Measurements from ENCODE around the gene RBMX. TPM values are rescaled to one million over a fixed set of nuclear protein-coding genes. Genes with fewer than 3 reads are reported as not detected.
A peak's percentile ranks its signal among the peaks of the same experiment; 100 is the strongest.
"Not testable (repeated sequence)": the region's sequence is repeated elsewhere in the genome, so short reads cannot be mapped to it uniquely, and the experiment has no call there.

The RBMX gene
- total RNA-seq: 100 to 1,000 TPM; 278 to 280 TPM

DNA sequence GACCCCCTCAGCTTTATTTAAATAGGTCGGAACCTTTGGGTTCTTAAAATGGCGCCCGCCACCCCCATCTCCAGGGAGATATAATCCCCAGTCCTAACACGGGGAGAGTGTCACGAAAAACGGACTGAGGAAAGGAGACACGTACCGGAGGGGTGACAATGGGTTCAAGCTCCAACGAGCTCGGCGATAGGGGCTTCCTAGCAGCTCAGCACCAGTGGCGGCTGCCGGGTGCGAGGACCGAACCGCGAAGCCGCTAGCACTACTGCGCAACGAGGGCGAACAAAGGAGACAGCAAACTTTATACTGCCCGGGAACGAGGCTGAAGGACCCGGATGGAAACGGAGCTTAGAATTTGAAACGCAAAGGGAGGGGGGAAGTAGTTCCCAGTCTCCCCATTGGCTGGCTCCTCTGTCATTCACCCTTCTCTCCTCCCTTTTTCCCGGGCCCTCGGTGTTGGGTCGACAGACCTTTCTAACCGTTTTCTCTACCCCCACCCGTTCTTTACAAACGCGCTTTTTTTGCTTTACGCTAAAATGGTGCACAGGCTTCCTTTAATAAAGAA lies at the start of gene RBMX:
RBMX (minus strand) TSS at position 274 of the 562 bp plus-strand sequence. CDS start 1,298 bp downstream, outside the sequence.
- peaks cover 30% of the 10 kb centered on the region for H3K36me3 Mint-ChIP-seq (ENCODE audit: low read depth)

GRCh38 chrX:136921438-136921837 lies 40.9 kb upstream of the RBMX start:
- H3K4me1 Mint-ChIP-seq (ENCODE audit: low read depth); H3K27me3 Mint-ChIP-seq (ENCODE audit: low read depth); intact Hi-C loops (cut with micrococcal nuclease); DNase-seq; H3K36me3 Mint-ChIP-seq (ENCODE audit: low read depth); H3K27ac Mint-ChIP-seq; H3K4me3 Mint-ChIP-seq; H3K9me3 Mint-ChIP-seq: not testable (repeated sequence)
- CTCF ChIA-PET: interaction anchor here (0.9 kb wide), 1 partner anchor 226 kb away, joined by 3 read pairs; no protein-coding TSS in a partner anchor

More for the DNA sequence above, at the start of gene RBMX:
- intact Hi-C loops (cut with micrococcal nuclease): loop anchor here (1.0 kb wide), 5 partner anchors 29 to 383 kb away; partner anchors contain the start of gene HTATSF1
- peak; percentile 94 for DNase-seq
- H3K27ac Mint-ChIP-seq: peak within 1 kb of the TSS; percentile 98
- CTCF ChIA-PET: no interaction called here
- H3K4me1 Mint-ChIP-seq (ENCODE audit: low read depth): peaks cover 24% of the 10 kb centered on the region
- H3K4me3 Mint-ChIP-seq: peak within 1 kb of the TSS; percentile 97
- no peaks in the 10 kb centered on the region for H3K27me3 Mint-ChIP-seq (ENCODE audit: low read depth)
- H3K9me3 Mint-ChIP-seq: no peaks in the 10 kb centered on the region

DNA sequence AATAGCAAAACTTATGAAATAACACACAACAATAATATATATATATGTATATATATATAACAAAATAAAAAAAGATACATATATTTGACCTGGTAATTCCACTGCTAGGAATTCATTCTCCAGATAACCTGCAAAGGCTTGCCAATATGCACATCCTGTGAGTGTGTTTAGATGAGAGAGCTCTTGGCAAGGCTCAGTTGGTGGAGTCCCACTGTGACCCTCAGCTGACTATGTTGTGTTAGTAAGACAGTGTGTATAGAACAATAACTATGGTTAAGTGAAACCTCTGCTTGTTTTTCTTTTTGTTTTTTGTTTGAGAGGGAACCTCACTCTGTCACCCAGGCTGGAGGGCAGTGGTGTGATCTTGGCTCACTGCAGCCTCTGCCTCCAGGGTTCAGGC lies 39.5 kb upstream of the RBMX start:
- CTCF ChIA-PET: no interaction called here
- Mint-ChIP-seq H3K27ac (no peak overlapping the region), H3K27me3 (ENCODE audit: low read depth) (no peaks in the 10 kb centered on the region), H3K4me1 (ENCODE audit: low read depth) (peaks cover 2% of the 10 kb centered on the region), H3K36me3 (ENCODE audit: low read depth) (peaks cover 10% of the 10 kb centered on the region), H3K4me3 (no peak overlapping the region), H3K9me3 (no peaks in the 10 kb centered on the region)
- intact Hi-C loops (cut with micrococcal nuclease): no loop called here
- no peak for DNase-seq

- CTCF ChIA-PET: interaction anchor here (0.6 kb wide), 1 partner anchor 45 kb away, joined by 4 read pairs; no protein-coding TSS in a partner anchor
- no peaks in the 10 kb centered on the region for H3K27me3 Mint-ChIP-seq (ENCODE audit: low read depth)
- no peak overlapping the region for H3K4me3 Mint-ChIP-seq
- intact Hi-C loops (cut with micrococcal nuclease): loop anchor here (10.0 kb wide), 1 partner anchor 942 kb away; the partner anchor contains the start of gene MMGT1
- no peaks in the 10 kb centered on the region for H3K9me3 Mint-ChIP-seq
- DNase-seq: no peak
- H3K36me3 Mint-ChIP-seq (ENCODE audit: low read depth): peaks cover 3% of the 10 kb centered on the region
- H3K27ac Mint-ChIP-seq: no peak overlapping the region
- H3K4me1 Mint-ChIP-seq (ENCODE audit: low read depth): peaks cover 2% of the 10 kb centered on the region
Observed at GRCh38 chrX:136916827-136917226, 36.3 kb upstream of the RBMX start.

GRCh38 chrX:136911661-136912060 lies 31.1 kb upstream of the RBMX start:
- CTCF ChIA-PET: interaction anchor here (0.8 kb wide), 1 partner anchor 13 kb away, joined by 3 read pairs; no protein-coding TSS in a partner anchor
- not testable (repeated sequence) for H3K9me3 Mint-ChIP-seq; H3K4me3 Mint-ChIP-seq; H3K27ac Mint-ChIP-seq; DNase-seq; H3K27me3 Mint-ChIP-seq (ENCODE audit: low read depth); H3K36me3 Mint-ChIP-seq (ENCODE audit: low read depth)
- intact Hi-C loops (cut with micrococcal nuclease): loop anchor here (5.0 to 10.0 kb wide), 2 partner anchors 44 to 937 kb away; partner anchors contain the start of gene MMGT1
- peaks cover 15% of the 10 kb centered on the region for H3K4me1 Mint-ChIP-seq (ENCODE audit: low read depth)

DNA sequence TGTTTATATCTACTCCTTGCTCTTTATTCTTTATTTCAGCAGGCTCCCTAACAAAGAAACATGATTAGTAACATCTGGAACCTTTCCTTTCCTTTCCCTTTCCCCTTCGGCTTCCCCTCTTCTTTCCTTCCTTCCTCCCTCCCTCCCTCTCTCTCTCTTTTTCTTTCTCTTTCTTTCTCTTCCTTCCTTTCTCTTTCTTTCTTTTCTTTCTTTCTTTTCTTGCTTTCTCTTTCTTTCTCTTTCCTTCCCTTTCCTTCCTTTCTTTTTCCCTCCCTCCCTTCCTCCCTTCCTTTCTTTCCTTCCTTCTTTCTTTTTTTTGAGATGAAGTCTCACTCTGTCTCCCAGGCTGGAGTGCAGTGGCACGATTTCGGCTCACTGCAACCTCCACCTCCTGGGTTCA lies 30.7 kb upstream of the RBMX start:
- intact Hi-C loops (cut with micrococcal nuclease): loop anchor here (5.0 to 10.0 kb wide), 2 partner anchors 44 to 936 kb away; partner anchors contain the start of gene MMGT1
- no peak overlapping the region for H3K4me3 Mint-ChIP-seq
- no peak for DNase-seq
- no peak overlapping the region for H3K27ac Mint-ChIP-seq
- H3K36me3 Mint-ChIP-seq (ENCODE audit: low read depth): peaks cover 3% of the 10 kb centered on the region
- H3K27me3 Mint-ChIP-seq (ENCODE audit: low read depth): no peaks in the 10 kb centered on the region
- H3K9me3 Mint-ChIP-seq: no peaks in the 10 kb centered on the region
- CTCF ChIA-PET: interaction anchor here (0.6 kb wide), 1 partner anchor 133 kb away, joined by 3 read pairs; no protein-coding TSS in a partner anchor
- H3K4me1 Mint-ChIP-seq (ENCODE audit: low read depth): peaks cover 15% of the 10 kb centered on the region

DNA sequence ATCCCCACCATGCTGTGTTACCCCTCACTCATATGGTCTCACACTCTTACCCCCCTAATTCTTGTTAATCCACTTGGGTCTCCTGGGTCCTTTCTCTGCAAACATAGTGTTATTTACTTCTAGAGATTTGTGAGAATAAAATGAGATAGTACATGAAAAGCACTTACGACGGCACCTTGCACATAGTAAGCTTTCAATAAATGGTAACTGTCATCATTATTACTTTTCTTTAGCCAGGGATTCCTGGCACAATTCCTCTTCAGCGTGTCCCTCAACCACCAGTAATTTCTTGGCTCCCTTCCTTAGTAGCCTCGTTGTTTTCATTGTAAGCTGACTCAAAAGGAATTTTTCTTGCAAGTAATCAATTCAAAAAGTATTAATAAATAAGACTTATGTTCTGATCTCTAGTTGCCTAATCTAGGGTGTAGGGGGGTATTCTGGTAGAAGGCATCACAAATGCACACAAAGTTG lies 30.1 kb upstream of the RBMX start:
- no peak for DNase-seq
- peaks cover 15% of the 10 kb centered on the region for H3K4me1 Mint-ChIP-seq (ENCODE audit: low read depth)
- peak overlapping the region; percentile 34 for H3K27ac Mint-ChIP-seq

DNA sequence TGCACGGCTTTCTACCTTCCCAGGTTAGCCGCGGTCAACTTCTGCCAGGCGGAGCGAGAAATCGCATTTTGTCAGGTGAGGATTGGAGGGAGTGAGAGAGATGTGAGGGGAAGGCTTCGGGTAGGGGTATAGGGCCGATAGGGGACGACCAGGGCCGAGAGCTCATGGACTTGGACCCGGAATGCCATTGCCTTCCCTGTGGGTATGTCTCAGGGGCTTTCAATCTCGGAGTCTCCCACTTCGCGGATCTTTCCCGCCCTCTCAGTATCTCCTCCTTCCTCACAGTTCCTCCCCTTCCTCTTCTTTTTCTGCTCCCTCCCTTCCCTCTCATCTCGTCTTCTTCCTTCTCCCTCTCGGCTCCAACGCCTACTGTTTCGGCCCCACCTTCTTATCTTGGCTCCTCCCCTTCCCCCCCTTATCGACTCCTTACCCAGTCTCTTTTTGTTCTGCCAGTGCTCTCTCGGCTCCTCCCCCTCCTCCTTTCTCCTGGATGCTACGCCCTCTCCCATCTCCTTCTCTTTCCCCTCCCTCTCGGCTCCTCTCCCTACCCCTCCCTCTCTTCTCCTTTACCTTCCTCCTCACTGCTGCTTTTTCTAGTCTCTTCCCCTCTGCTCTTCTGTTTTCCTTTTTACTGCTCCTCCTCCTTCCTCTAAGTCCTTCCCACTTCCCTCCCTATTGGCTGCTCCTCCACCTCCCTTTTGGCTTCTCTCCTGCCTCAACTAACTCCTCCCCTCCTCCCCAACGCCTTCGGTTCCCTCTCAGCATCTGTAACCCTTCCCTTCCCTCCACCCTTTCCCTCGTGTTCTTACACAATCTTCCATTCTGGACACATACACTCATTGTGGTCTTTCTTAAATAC lies 29.4 kb upstream of the RBMX start:
- Mint-ChIP-seq H3K4me1 (ENCODE audit: low read depth) (peaks cover 15% of the 10 kb centered on the region), H3K36me3 (ENCODE audit: low read depth) (no peaks in the 10 kb centered on the region), H3K27ac (peak overlapping the region; percentile 87), H3K9me3 (no peaks in the 10 kb centered on the region), H3K27me3 (ENCODE audit: low read depth) (no peaks in the 10 kb centered on the region), H3K4me3 (peak overlapping the region; percentile 89)
- DNase-seq: peak; percentile 75
- CTCF ChIA-PET: interaction anchor here (1.4 kb wide), 1 partner anchor 15 kb away, joined by 3 read pairs; no protein-coding TSS in a partner anchor
- intact Hi-C loops (cut with micrococcal nuclease): loop anchor here (1.0 to 10.0 kb wide), 7 partner anchors 30 to 935 kb away; partner anchors contain the start of genes ARHGEF6, MMGT1 and RBMX

More for the DNA sequence above, 30.1 kb upstream of the RBMX start:
- no peaks in the 10 kb centered on the region for H3K27me3 Mint-ChIP-seq (ENCODE audit: low read depth)
- H3K4me3 Mint-ChIP-seq: peak overlapping the region; percentile 89
- CTCF ChIA-PET: interaction anchor here (0.6 kb wide), 1 partner anchor 132 kb away, joined by 3 read pairs; no protein-coding TSS in a partner anchor
- no peaks in the 10 kb centered on the region for H3K9me3 Mint-ChIP-seq
- no peaks in the 10 kb centered on the region for H3K36me3 Mint-ChIP-seq (ENCODE audit: low read depth)
- intact Hi-C loops (cut with micrococcal nuclease): loop anchor here (5.0 to 10.0 kb wide), 2 partner anchors 43 to 936 kb away; partner anchors contain the start of gene MMGT1

DNA sequence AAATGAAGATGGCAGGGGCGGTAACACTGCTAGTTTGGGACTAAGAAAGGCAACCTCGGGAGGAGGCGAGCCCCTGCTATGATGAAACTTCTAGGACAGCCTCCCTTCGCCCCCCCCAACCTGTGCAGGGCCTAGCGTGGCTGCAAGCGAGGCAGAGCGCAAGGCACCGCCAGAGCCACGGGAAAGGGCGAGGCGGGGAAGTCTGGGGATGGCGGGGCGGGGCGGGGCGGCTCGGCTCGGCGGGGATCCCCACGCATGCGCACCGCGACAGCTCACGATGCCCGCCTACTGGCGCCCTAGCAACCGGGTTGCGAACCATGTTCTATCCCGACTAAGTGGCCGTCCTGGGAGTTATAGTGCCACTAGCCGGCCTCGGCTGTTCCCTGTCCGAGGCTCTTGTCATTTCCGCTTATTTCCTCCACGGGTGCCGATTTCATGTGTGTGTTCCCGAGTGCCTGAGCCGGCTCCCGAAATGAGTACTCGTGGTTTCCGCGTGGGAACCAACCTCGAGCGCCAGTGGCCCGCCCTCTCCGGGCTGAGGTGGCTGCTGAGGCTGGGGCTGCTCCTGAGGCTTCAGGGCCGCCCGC lies 28.7 kb upstream of the RBMX start:
- Mint-ChIP-seq H3K4me1 (ENCODE audit: low read depth) (peaks cover 15% of the 10 kb centered on the region), H3K27ac (peak overlapping the region; percentile 87), H3K9me3 (no peaks in the 10 kb centered on the region), H3K4me3 (peak overlapping the region; percentile 89), H3K36me3 (ENCODE audit: low read depth) (no peaks in the 10 kb centered on the region), H3K27me3 (ENCODE audit: low read depth) (no peaks in the 10 kb centered on the region)
- intact Hi-C loops (cut with micrococcal nuclease): loop anchor here (1.0 kb wide), 5 partner anchors 29 to 413 kb away; partner anchors contain the start of genes ARHGEF6 and RBMX
- CTCF ChIA-PET: interaction anchor here (1.4 kb wide), 1 partner anchor 16 kb away, joined by 3 read pairs; no protein-coding TSS in a partner anchor
- DNase-seq: peak; percentile 75

- Mint-ChIP-seq H3K36me3 (ENCODE audit: low read depth) (no peaks in the 10 kb centered on the region), H3K9me3 (no peaks in the 10 kb centered on the region), H3K27me3 (ENCODE audit: low read depth) (no peaks in the 10 kb centered on the region), H3K4me1 (ENCODE audit: low read depth) (peaks cover 15% of the 10 kb centered on the region), H3K4me3 (no peak overlapping the region), H3K27ac (no peak overlapping the region)
- intact Hi-C loops (cut with micrococcal nuclease): no loop called here
- CTCF ChIA-PET: interaction anchor here (0.5 to 0.9 kb wide), 2 partner anchors 18 to 195 kb away, joined by 3 to 4 read pairs; no protein-coding TSS in a partner anchor
- DNase-seq: no peak
Observed at GRCh38 chrX:136907621-136908020, 27.1 kb upstream of the RBMX start.

- no peaks in the 10 kb centered on the region for H3K9me3 Mint-ChIP-seq
- no peak overlapping the region for H3K4me3 Mint-ChIP-seq
- DNase-seq: no peak
- H3K27me3 Mint-ChIP-seq (ENCODE audit: low read depth): no peaks in the 10 kb centered on the region
- peaks cover 15% of the 10 kb centered on the region for H3K4me1 Mint-ChIP-seq (ENCODE audit: low read depth)
- H3K27ac Mint-ChIP-seq: no peak overlapping the region
- CTCF ChIA-PET: interaction anchor here (0.5 to 0.9 kb wide), 3 partner anchors 18 to 194 kb away, joined by 3 to 4 read pairs (median 3); no protein-coding TSS in a partner anchor
- no peaks in the 10 kb centered on the region for H3K36me3 Mint-ChIP-seq (ENCODE audit: low read depth)
- intact Hi-C loops (cut with micrococcal nuclease): no loop called here
Observed at GRCh38 chrX:136906921-136907510, 26.5 kb upstream of the RBMX start.
